HL-60/S4 treated with retinoic acid at 250 ng/mL for 4 days and 3 days (cell line): ENCODE measurements around the gene ZNF609.

Experiments used
- in situ Hi-C: fragments of 300-500 bp; cut with MboI; formaldehyde crosslinking; loops from 2 replicates; pipeline ENCODE4 v1.7.0; 2022; ENCODE audit warnings: low sequenced_read_pairs

The ZNF609 gene

GRCh38 chr15:64530918-64531317 is 70.5 kb downstream of the ZNF609 start:
- in situ Hi-C loops = no loop called here

- in situ Hi-C loops = no loop called here
Observed at GRCh38 chr15:64532521-64533315, 72.3 kb downstream of the ZNF609 start.

DNA sequence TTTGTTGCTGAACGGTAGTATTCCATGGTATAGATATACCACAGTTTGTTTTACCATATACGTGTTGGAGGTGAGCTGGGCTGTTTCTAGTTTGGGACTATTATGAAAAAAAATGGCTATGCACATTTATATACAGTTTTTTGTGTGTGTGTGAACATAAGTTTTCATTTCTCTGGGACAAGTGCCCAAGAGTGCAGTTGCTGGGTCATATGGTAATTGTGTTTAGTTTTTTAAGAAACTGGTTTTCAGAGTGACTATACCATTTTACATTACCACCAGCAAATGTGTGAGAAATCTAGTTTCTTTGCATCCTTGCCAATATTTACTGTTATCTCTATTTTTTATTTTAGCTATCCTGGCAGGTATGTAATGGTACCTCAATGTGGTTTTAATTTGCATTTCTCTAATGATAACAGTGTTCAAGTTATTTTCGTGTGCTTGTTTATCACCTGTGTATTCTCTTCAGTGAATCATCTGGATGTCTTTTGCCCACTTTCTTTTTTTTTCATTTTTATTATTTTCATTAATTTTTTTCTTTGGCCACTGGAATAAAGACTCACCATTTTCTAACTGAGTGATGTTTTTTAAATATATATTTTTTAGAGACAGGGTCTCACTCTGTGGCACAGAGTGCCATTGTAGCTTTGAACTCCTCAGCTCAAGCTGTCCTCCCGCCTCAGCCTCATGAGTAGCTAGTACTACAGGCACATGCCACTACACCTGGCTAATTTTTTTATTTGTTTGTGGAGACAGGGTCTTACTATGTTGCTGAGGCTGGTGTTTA is 75.3 kb downstream of the ZNF609 start:
- in situ Hi-C loops = no loop called here

GRCh38 chr15:64536244-64536836 is 76.0 kb downstream of the ZNF609 start:
- in situ Hi-C loops = no loop called here

- in situ Hi-C loops = no loop called here
Observed at GRCh38 chr15:64542091-64542490, 81.7 kb downstream of the ZNF609 start.

- in situ Hi-C loops = no loop called here
Observed at GRCh38 chr15:64544450-64544849, 84.1 kb downstream of the ZNF609 start.

GRCh38 chr15:64547275-64547674 is 86.9 kb downstream of the ZNF609 start:
- in situ Hi-C loops = no loop called here

DNA sequence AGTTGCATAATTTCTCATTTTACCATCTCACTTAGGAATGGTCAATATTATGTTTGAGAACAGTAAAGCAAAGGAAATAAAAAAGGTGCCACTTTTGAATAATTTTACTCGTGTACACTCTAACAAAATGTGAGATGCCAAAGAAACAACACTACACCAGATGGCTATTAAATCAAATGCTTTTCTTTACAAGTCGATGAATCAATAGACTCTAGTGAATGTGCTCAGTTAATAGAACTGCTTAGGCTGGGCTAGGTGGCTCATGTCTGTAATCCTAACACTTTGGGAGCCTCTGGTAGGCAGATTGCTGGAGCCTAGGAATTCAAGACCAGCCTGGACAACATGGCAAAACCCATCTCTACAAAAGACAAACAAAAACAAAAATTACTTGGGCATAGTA is 87.9 kb downstream of the ZNF609 start:
- in situ Hi-C loops = no loop called here

DNA sequence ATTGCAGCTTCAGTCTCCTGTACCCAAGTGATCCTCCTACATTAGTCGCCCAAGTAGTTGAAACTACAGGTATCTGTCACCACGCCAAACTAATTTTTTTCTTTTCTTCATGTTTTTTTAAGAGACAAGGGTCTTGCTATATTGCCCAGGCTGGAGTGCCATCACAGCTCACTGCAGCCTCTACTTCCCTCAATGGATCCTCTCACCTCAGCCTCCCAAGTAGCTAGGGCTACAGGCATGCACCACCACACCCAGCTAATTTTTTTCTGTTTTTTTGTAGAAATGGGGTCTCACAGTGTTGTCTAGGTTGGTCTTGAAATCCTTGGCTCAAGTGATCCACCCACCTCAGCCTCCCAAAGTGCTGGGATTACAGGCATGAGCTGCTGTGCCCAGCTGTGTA is 89.5 kb downstream of the ZNF609 start:
- in situ Hi-C loops = no loop called here

DNA sequence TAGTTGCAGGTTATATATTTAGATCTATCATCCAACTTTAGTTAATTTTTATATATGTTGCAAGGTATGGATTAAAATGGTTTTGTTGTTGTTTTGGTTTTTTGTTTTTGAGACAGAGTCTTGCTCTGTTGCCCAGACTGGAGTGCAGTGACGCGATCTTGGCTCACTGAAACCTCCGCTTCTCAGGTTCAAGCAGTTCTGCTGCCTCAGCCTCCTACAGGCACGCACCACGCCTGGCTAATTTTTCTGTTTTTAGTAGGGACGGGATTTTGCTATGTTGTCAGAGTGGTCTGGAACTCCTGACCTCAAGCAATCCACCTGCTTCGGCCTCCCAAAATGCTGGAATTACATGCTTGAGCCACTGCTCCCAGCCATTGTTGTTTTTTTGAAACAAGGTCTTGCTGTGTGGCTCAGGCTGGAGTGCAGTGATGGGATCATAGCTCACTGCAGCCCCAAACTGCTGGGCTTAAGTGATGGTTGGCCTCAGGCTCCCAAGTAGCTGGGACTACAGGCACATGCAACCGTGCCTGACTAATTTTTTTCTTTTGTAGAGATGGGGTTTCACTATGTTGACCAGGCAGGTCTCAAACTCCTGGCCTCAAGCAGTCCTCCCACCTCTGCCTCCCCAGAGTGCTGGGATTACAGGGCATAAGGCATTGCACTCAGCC is 92.0 kb downstream of the ZNF609 start:
- in situ Hi-C loops = no loop called here

DNA sequence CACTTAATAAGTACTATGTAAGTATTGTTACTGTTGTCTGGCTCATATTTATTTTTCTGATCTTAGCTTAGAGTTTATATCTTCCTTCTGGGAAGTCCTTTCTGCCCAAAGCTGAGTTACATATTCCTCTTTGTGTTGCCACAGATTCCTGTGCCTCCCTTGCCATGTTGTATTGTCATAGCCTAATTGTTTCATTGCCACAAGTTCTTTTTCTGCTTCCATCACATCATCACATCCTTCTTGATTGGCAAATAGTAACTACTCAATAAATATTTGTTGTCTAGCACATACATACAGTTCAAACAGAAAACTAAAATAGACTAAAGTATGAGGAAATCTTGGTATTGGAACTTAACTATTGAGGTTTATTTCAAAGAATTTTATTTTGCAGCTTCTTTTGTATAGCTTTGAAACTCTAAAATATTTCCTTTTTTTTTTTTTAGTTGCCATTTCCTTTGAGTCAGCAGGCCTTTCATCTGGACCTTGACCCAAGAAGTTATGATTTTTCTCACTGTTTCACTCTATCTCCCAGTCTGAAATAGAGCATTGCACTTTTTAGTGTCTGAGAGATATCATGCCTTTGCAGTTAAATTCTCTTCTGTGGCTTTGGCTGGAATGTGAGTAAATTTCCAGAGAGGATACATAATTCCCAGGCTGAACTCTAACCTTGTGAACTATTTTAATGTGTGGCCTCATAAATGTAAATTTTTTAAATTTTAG is 98.2 kb downstream of the ZNF609 start:
- in situ Hi-C loops = no loop called here

GRCh38 chr15:64559243-64559642 is 98.9 kb downstream of the ZNF609 start:
- in situ Hi-C loops = no loop called here

GRCh38 chr15:64560501-64560900 is 100.1 kb downstream of the ZNF609 start:
- in situ Hi-C loops = no loop called here

DNA sequence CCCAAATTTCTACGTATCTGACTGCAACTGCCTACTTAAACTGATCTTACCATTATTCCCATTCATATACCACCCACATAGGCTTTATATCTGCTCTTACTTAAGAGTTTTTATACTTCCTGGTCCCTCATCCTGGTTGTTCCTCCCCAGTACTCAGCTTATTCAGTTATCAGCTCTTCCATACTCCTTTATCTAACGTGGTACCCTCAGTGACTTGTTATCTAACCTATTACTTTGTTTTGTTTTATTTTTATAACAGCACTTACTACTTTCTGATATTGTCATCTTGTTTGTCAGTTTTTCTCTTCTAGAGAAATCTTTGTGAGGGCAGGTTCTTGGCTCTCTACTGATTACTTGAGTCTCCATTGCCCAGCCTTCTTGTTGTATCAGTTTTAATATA is 100.6 kb downstream of the ZNF609 start:
- in situ Hi-C loops = no loop called here

- in situ Hi-C loops = no loop called here
Observed at GRCh38 chr15:64562003-64562640, 101.7 kb downstream of the ZNF609 start.

DNA sequence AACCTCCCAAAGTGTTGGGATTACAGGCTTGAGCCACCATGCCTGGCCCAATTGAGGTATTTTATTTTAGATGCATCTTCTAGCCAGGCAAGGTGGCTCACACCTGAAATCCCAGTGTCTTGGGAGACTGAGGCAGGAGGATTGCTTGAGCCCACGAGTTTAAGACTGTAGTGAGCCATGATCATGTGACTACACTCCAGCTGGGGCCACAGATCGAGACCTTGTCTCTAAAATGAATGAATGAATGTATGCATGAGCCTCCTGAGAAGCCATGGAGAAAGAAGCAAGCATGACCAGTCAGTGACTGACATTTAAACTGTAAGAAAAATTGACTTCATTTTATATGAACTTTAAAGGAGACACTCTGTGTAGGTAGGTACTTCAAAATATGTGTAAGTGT is 105.7 kb downstream of the ZNF609 start:
- in situ Hi-C loops = no loop called here

GRCh38 chr15:64566629-64567427 is 106.5 kb downstream of the ZNF609 start:
- in situ Hi-C loops = no loop called here

GRCh38 chr15:64568765-64569164 is 108.4 kb downstream of the ZNF609 start:
- in situ Hi-C loops = no loop called here

DNA sequence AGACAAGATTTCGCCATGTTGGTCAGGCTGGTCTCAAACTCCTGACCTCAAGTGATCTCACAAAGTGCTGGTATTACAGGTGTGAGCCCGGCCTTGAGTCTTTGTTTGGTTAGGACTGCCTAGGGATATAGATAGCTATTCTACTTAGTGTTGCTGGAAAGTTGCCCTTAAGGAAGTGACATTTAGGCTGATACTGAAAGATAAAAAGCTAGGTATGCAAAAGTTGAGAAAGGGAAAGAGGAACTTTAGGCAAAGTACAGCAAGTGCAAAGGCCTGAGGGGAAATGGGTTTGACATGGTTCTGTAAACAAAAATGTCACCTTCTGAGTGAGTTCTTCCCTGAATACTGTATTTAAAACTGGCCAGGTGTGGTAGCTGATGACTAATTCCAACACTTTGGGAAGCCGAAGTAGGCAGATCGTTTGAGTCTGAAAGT is 111.5 kb downstream of the ZNF609 start:
- in situ Hi-C loops = no loop called here
